Activated CD8-positive, alpha-beta memory T cell treated with anti-CD3 and anti-CD28 coated beads, Interleukin-2, amount 50 U/mL, for 24 hours (primary cell): ENCODE data around the gene ADGRG6.

Source experiments
- DNase-seq: peaks from one replicate; pipeline ENCODE4 v3.0.0-alpha.2; 2020; ENCODE audit errors: extremely low read depth

Gene ADGRG6

GRCh38 chr6:142321451-142321850, 19.6 kb downstream of the ADGRG6 start:
- DNase-seq = no peak

- no peak for DNase-seq
Measured at GRCh38 chr6:142322066-142322465, 20.3 kb downstream of the ADGRG6 start.

- no peak for DNase-seq
Measured at GRCh38 chr6:142322504-142323198, 20.8 kb downstream of the ADGRG6 start.

- no peak for DNase-seq
Measured at GRCh38 chr6:142323377-142323776, 21.6 kb downstream of the ADGRG6 start.

GRCh38 chr6:142324111-142324510, 22.3 kb downstream of the ADGRG6 start:
- DNase-seq = no peak

GRCh38 chr6:142325111-142325510, 23.3 kb downstream of the ADGRG6 start:
- no peak for DNase-seq

GRCh38 chr6:142326540-142326939, 24.7 kb downstream of the ADGRG6 start:
- DNase-seq = no peak

- no peak for DNase-seq
Measured at GRCh38 chr6:142328070-142328469, 26.3 kb downstream of the ADGRG6 start.

- no peak for DNase-seq
Measured at GRCh38 chr6:142329486-142330113, 27.8 kb downstream of the ADGRG6 start.

GRCh38 chr6:142331075-142331551, 29.3 kb downstream of the ADGRG6 start:
- no peak for DNase-seq

GRCh38 chr6:142331601-142332000, 29.8 kb downstream of the ADGRG6 start:
- no peak for DNase-seq

GRCh38 chr6:142332393-142333098, 30.7 kb downstream of the ADGRG6 start:
- DNase-seq = no peak

GRCh38 chr6:142333431-142333830, 31.6 kb downstream of the ADGRG6 start:
- DNase-seq = no peak

- DNase-seq = no peak
Measured at GRCh38 chr6:142334294-142334693, 32.5 kb downstream of the ADGRG6 start.

- DNase-seq = no peak
Measured at GRCh38 chr6:142335415-142335814, 33.6 kb downstream of the ADGRG6 start.

- no peak for DNase-seq
Measured at GRCh38 chr6:142336183-142336582, 34.4 kb downstream of the ADGRG6 start.

GRCh38 chr6:142336787-142337186, 35.0 kb downstream of the ADGRG6 start:
- DNase-seq = no peak

- DNase-seq = no peak
Measured at GRCh38 chr6:142339113-142339512, 37.3 kb downstream of the ADGRG6 start.

GRCh38 chr6:142339968-142340658, 38.3 kb downstream of the ADGRG6 start:
- no peak for DNase-seq

GRCh38 chr6:142341855-142342330, 40.1 kb downstream of the ADGRG6 start:
- DNase-seq = no peak

- DNase-seq = no peak
Measured at GRCh38 chr6:142342986-142343385, 41.2 kb downstream of the ADGRG6 start.

- no peak for DNase-seq
Measured at GRCh38 chr6:142343938-142344337, 42.1 kb downstream of the ADGRG6 start.
